Mucosa of descending colon (tissue), 3 donors: ENCODE measurements around the gene CLCN2. TPM values are rescaled to one million over a fixed set of nuclear protein-coding genes. Genes with fewer than 3 reads are reported as not detected.

Experiments
- ATAC-seq: fragments of 200-7000 bp; cut with Tn5 transposase; one replicate; pipeline ENCODE4 v1.9.1; 2020; ENCODE audit warnings: mild to moderate bottlenecking, moderate library complexity
- DNase-seq, 3 donors: peaks; one replicate each; pipeline ENCODE4 v3.0.0-alpha.2; 2020
- H3K36me3 ChIP-seq: fragments of 200-600 bp; one replicate; pipeline ENCODE4 v1.8.0; 2021; ENCODE audit warnings: low read depth, mild to moderate bottlenecking
- H3K4me1 ChIP-seq: fragments of 200-600 bp; one replicate; pipeline ENCODE4 v1.8.0; 2021; ENCODE audit warnings: low read depth, mild to moderate bottlenecking
- H3K4me3 ChIP-seq: fragments of 200-600 bp; one replicate; pipeline ENCODE4 v1.8.0; 2021; ENCODE audit warnings: mild to moderate bottlenecking
- H3K9me3 ChIP-seq: fragments of 200-600 bp; one replicate; pipeline ENCODE4 v1.8.0; 2021; ENCODE audit warnings: mild to moderate bottlenecking
- intact Hi-C, 2 donors: fragments of 100-400 bp; cut with DNase I in 1 of 2; cut with micrococcal nuclease in 1 of 2; formaldehyde crosslinking; loops; one replicate each; pipeline versions ENCODE4 v1.11.0 to v1.11.1; 2022; cut with DNase I, micrococcal nuclease
- total RNA-seq, 3 donors: library from RNA; stranded (reverse); fragmentation: NEBNext Ultra II Directional in 2 of 3; extraction: Animal tissue kit (Norgen Biotek cat#: 25700) in 2 of 3; gene quantifications; one replicate each; pipeline versions ENCODE4 v1.2.1 to v1.2.4, GENCODE V29; 2021 to 2023
- TF ChIP-seq, protein P1 (sequence below): fragments of 200-600 bp; IDR thresholded peaks from one replicate; pipeline ENCODE4 v1.8.0; 2022; ENCODE audit warnings: antibody characterized with exemption, mild to moderate bottlenecking
- donor health status: DM: no; HTN: no; CAD: no; lungs with moderate emphysema.
- donor health status: DM: no; HTN: no; CAD: no.
- donor health status: DM: no; HTN: yes; CAD: no.

Gene CLCN2
- total RNA-seq, 3 donors from 2014 or later: 31.1 to 105 (median 72.0) TPM

DNA sequence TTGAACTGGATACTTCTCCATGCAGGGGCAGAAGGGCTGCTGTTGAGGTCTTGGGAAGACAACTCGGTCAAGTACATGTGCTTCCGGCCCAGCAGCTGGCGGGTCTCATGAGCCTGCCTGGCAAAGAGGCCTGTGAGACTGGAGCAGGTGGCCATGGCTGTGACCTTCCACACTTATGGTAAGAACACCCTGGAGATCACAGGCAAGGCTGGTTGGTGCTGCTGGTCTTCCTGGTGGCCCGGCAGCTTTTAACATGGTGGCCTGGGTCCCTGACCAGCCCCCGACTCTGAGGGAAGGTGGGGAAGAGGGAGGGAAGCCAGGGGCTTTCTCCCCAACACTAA is 33.9 kb upstream of the CLCN2 start:
- ATAC-seq: no peak

DNA sequence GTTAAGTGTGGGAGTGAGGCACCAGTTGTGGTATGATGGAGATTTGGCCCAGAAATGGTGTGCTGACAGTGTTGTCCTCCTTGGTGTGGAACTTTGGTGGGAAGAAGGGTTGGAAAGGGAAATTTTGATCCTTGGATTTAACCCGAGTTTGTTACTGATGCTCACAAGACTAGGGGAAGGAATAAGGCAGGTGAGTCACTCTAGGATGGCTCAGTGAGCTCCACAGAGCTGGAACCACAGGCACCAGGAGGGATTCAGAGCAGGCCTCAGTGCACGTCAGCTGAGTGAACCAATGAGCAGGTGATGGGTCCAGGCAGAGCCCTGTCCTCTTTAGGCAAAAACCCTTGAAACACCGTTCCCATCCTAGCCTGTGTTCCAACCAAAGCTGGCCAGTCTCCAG is 29.9 kb upstream of the CLCN2 start:
- ATAC-seq: no peak
- TF ChIP-seq, protein P1, sequence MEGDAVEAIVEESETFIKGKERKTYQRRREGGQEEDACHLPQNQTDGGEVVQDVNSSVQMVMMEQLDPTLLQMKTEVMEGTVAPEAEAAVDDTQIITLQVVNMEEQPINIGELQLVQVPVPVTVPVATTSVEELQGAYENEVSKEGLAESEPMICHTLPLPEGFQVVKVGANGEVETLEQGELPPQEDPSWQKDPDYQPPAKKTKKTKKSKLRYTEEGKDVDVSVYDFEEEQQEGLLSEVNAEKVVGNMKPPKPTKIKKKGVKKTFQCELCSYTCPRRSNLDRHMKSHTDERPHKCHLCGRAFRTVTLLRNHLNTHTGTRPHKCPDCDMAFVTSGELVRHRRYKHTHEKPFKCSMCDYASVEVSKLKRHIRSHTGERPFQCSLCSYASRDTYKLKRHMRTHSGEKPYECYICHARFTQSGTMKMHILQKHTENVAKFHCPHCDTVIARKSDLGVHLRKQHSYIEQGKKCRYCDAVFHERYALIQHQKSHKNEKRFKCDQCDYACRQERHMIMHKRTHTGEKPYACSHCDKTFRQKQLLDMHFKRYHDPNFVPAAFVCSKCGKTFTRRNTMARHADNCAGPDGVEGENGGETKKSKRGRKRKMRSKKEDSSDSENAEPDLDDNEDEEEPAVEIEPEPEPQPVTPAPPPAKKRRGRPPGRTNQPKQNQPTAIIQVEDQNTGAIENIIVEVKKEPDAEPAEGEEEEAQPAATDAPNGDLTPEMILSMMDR: no peak
- Histone ChIP-seq H3K36me3 (no peaks in the 10 kb centered on the region), H3K4me3 (no peak overlapping the region), H3K4me1 (no peaks in the 10 kb centered on the region), H3K9me3 (no peaks in the 10 kb centered on the region)
- no peak for DNase-seq
- intact Hi-C loops: no loop called here

More for the DNA sequence above, 33.9 kb upstream of the CLCN2 start:
- DNase-seq: peak in 1 of 3 donors; percentile 29
- TF ChIP-seq, protein P1: no peak
- intact Hi-C loops: no loop called here
- H3K4me1 ChIP-seq: no peaks in the 10 kb centered on the region
- H3K9me3 ChIP-seq: no peaks in the 10 kb centered on the region
- H3K4me3 ChIP-seq: no peak overlapping the region
- no peaks in the 10 kb centered on the region for H3K36me3 ChIP-seq

DNA sequence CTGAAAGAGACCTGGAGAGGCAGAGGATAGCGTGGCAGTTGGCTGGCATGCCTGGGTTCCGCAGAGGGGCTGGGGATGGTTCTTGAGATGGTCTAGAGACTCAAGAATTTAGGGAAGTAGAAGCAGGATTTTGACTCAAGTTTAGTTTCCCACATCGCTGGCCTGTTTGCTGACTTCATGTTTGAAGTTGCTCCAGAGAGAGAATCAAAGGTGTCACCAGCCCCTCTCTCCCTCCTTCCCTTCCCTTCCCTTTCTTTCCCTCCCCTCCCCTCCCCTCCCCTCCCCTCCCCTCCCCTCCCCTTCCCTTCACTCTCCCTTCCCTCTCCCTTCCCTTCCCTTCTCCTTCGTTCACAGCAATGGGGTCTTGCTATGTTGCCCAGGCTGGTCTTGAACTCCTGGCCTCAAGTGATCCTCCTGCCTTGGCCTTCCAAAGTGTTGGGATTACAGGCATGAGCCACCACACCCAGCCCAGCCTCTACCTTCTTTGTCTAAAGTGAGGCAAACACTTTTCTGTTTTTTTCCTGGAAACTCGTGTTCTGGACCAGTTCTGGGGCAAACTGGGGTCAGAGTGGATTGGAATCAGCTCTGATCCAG is 28.6 kb upstream of the CLCN2 start:
- Histone ChIP-seq H3K4me3 (no peak overlapping the region), H3K4me1 (no peaks in the 10 kb centered on the region), H3K36me3 (no peaks in the 10 kb centered on the region), H3K9me3 (no peaks in the 10 kb centered on the region)
- ATAC-seq (no peak), DNase-seq (no peak)
- TF ChIP-seq, protein P1: no peak
- intact Hi-C loops: no loop called here

DNA sequence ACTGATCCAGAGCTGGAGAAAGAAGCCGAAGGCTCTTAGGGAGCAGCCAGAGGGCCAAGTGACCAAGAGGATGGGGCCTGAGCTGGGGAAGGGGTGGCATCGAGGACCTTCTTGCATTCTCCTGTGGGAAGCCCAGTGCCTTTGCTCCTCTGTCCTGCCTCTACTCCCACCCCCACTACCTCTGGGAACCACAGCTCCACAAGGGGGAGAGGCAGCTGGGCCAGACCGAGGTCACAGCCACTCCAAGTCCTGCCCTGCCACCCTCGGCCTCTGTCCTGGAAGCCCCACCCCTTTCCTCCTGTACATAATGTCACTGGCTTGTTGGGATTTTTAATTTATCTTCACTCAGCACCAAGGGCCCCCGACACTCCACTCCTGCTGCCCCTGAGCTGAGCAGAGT is 28.0 kb upstream of the CLCN2 start:
- no peak for ATAC-seq
- H3K4me1 ChIP-seq: no peaks in the 10 kb centered on the region
- no peaks in the 10 kb centered on the region for H3K36me3 ChIP-seq
- H3K4me3 ChIP-seq: no peak overlapping the region
- intact Hi-C loops: no loop called here
- no peak for DNase-seq
- TF ChIP-seq, protein P1: no peak
- no peaks in the 10 kb centered on the region for H3K9me3 ChIP-seq

DNA sequence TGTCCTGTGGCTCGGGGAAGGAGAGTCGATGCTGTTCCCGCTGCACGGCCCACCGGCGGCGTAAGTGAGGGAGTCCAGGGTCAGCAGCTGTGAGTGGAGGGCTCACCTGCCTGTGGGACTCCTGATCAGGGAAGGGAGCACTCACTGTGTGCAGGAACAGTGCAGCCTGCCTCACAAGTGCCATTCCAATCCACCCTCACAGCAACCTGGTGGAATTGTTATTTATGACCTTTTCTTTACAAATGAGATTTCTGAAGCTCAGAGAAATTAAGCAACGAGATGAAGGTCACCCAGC is 27.5 kb upstream of the CLCN2 start:
- intact Hi-C loops: no loop called here

More for the DNA sequence above, 27.5 kb upstream of the CLCN2 start:
- DNase-seq: no peak
- Histone ChIP-seq H3K36me3 (no peaks in the 10 kb centered on the region), H3K9me3 (no peaks in the 10 kb centered on the region), H3K4me3 (no peak overlapping the region), H3K4me1 (no peaks in the 10 kb centered on the region)
- no peak for ATAC-seq
- TF ChIP-seq, protein P1: no peak
